ENCODE data around the gene RGL1.

The RGL1 gene

DNA sequence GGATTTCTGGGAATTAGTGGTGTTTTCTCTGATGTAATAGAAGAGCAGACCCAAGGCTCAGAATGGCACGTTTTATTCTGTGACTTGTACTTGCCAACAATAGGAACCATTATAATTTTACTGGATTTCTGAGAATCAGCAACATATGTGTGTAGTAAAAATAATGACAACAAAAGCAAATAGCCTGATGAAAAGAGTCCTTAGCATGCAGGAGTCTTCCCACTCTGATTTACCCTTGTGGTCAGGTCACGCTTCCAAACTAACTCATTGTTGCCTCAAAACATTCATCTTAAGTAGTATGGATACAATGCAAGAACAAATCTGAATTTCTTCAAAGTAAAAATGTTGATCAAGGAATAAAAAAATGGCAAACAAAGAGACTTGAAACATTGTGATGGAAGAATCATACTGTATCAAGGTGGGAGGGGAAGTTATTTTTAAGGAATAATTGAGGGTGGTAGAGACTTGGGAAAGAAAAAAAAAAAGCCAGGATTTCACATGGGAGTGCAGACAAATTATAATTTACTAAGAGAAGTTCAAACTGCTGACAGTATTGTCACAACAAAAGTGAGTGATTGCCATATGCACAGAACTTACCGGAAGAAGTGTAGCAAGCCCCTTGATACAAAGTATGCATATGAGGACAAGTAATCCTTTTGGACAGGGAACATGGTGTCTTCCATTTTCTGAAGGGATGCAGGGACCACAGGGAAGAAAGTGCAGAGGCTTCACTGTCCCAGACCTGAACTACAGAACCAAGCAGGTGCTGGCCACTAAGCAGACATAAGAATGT lies 31.2 kb upstream of the RGL1 start:
- Histone ChIP-seq H4K20me1 (ENCODE audit: control insufficient read depth, insufficient read depth, low read depth, low read length) (no peaks in the 10 kb centered on the region), H3K4me3 (ENCODE audit: low read length) (no peak overlapping the region), H3K27me3 (ENCODE audit: control insufficient read depth, low read length) (no peaks in the 10 kb centered on the region), H3K4me2 (ENCODE audit: low read length) (no peak overlapping the region), H3K27ac (ENCODE audit: low read depth, low read length) (no peak overlapping the region), H3K4me1 (ENCODE audit: control insufficient read depth, low read length) (peaks cover 7% of the 10 kb centered on the region), H3F3A (ENCODE audit: control insufficient read depth, insufficient read depth) (no peaks in the 10 kb centered on the region), H3K79me2 (ENCODE audit: control insufficient read depth, low read length) (no peaks in the 10 kb centered on the region), H3K9me2 (replicated peaks; ENCODE audit: control insufficient read depth, low read length) (no peaks in the 10 kb centered on the region), H3K9me3 (ENCODE audit: control insufficient read depth, insufficient read depth, low read length) (peaks cover 30% of the 10 kb centered on the region), H3K36me3 (ENCODE audit: control insufficient read depth, low read length) (no peaks in the 10 kb centered on the region)
- TF ChIP-seq CTCF (IDR thresholded peaks at IDR 0.05; ENCODE audit: low read depth, low read length, poor library complexity, severe bottlenecking) (no peak), EZH2phosphoT487 (IDR thresholded peaks at IDR 0.05; ENCODE audit: borderline replicate concordance, low read length) (no peak)

GRCh38 chr1:183774938-183775337 lies 30.0 kb upstream of the RGL1 start:
- Histone ChIP-seq H3K36me3 (ENCODE audit: control insufficient read depth, low read length) (no peaks in the 10 kb centered on the region), H3K4me1 (ENCODE audit: control insufficient read depth, low read length) (peaks cover 7% of the 10 kb centered on the region), H3K4me3 (ENCODE audit: low read length) (no peak overlapping the region), H3K79me2 (ENCODE audit: control insufficient read depth, low read length) (no peaks in the 10 kb centered on the region), H4K20me1 (ENCODE audit: control insufficient read depth, insufficient read depth, low read depth, low read length) (no peaks in the 10 kb centered on the region), H3K4me2 (ENCODE audit: low read length) (no peak overlapping the region), H3K27me3 (ENCODE audit: control insufficient read depth, low read length) (no peaks in the 10 kb centered on the region), H3K27ac (ENCODE audit: low read depth, low read length) (no peak overlapping the region), H3K9me3 (ENCODE audit: control insufficient read depth, insufficient read depth, low read length) (peaks cover 24% of the 10 kb centered on the region), H3K9me2 (replicated peaks; ENCODE audit: control insufficient read depth, low read length) (no peaks in the 10 kb centered on the region), H3F3A (ENCODE audit: control insufficient read depth, insufficient read depth) (no peaks in the 10 kb centered on the region)
- TF ChIP-seq CTCF (IDR thresholded peaks at IDR 0.05; ENCODE audit: low read depth, low read length, poor library complexity, severe bottlenecking) (no peak), EZH2phosphoT487 (IDR thresholded peaks at IDR 0.05; ENCODE audit: borderline replicate concordance, low read length) (no peak)

- no peaks in the 10 kb centered on the region for H3F3A ChIP-seq (ENCODE audit: control insufficient read depth, insufficient read depth)
- H3K27ac ChIP-seq (ENCODE audit: low read depth, low read length): no peak overlapping the region
- no peaks in the 10 kb centered on the region for H3K36me3 ChIP-seq (ENCODE audit: control insufficient read depth, low read length)
These were observed 28.2 kb upstream of the RGL1 start for GRCh38 chr1:183776731-183777130.

More at GRCh38 chr1:183776731-183777130, 28.2 kb upstream of the RGL1 start:
- Histone ChIP-seq H3K4me1 (ENCODE audit: control insufficient read depth, low read length) (no peaks in the 10 kb centered on the region), H3K79me2 (ENCODE audit: control insufficient read depth, low read length) (no peaks in the 10 kb centered on the region), H3K9me2 (replicated peaks; ENCODE audit: control insufficient read depth, low read length) (no peaks in the 10 kb centered on the region), H3K4me3 (ENCODE audit: low read length) (no peak overlapping the region), H4K20me1 (ENCODE audit: control insufficient read depth, insufficient read depth, low read depth, low read length) (no peaks in the 10 kb centered on the region), H3K27me3 (ENCODE audit: control insufficient read depth, low read length) (no peaks in the 10 kb centered on the region), H3K4me2 (ENCODE audit: low read length) (no peak overlapping the region), H3K9me3 (ENCODE audit: control insufficient read depth, insufficient read depth, low read length) (peaks cover 12% of the 10 kb centered on the region; the same call in 1 of the 2 replicates)
- TF ChIP-seq EZH2phosphoT487 (IDR thresholded peaks at IDR 0.05; ENCODE audit: borderline replicate concordance, low read length) (no peak), CTCF (IDR thresholded peaks at IDR 0.05; ENCODE audit: low read depth, low read length, poor library complexity, severe bottlenecking) (no peak)

Measured in DOHH2 (cell line).